ENCODE results near the gene HOXC9. TPM values are rescaled to one million over a fixed set of nuclear protein-coding genes. Genes with fewer than 3 reads are reported as not detected.

Gene HOXC9
- total RNA-seq, 2 donors from 2014 or later = not detected

DNA sequence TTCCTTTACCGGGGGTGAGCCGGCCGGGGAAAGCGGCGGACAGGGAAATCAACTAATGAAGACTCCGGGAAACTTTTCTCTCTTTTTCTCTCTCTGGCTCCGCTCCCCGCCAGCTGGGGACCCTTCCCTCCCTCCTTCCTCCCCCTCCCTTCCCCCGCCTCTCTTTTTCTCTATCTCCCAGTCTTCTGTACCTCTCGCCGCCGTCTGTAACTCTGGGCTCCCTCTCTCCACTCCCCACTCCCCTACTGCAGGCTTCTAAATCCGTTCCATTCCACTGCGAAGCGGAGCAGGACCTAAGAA, 33.9 kb upstream of the HOXC9 start:
- Histone ChIP-seq H3K36me3 (no peaks in the 10 kb centered on the region), H3K27me3 (peaks cover 73 to 87% of the 10 kb centered on the region in 2 donors), H3K4me3 (no peak overlapping the region), H3K27ac (no peak overlapping the region), H3K4me1 (peaks cover 0 to 15% of the 10 kb centered on the region in 2 donors), H3K9me3 (no peaks in the 10 kb centered on the region)
- TF ChIP-seq, protein P1, sequence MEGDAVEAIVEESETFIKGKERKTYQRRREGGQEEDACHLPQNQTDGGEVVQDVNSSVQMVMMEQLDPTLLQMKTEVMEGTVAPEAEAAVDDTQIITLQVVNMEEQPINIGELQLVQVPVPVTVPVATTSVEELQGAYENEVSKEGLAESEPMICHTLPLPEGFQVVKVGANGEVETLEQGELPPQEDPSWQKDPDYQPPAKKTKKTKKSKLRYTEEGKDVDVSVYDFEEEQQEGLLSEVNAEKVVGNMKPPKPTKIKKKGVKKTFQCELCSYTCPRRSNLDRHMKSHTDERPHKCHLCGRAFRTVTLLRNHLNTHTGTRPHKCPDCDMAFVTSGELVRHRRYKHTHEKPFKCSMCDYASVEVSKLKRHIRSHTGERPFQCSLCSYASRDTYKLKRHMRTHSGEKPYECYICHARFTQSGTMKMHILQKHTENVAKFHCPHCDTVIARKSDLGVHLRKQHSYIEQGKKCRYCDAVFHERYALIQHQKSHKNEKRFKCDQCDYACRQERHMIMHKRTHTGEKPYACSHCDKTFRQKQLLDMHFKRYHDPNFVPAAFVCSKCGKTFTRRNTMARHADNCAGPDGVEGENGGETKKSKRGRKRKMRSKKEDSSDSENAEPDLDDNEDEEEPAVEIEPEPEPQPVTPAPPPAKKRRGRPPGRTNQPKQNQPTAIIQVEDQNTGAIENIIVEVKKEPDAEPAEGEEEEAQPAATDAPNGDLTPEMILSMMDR (IDR thresholded peaks at IDR 0.05) = no peak
- no peak for DNase-seq (ENCODE audit: low spot score)

DNA sequence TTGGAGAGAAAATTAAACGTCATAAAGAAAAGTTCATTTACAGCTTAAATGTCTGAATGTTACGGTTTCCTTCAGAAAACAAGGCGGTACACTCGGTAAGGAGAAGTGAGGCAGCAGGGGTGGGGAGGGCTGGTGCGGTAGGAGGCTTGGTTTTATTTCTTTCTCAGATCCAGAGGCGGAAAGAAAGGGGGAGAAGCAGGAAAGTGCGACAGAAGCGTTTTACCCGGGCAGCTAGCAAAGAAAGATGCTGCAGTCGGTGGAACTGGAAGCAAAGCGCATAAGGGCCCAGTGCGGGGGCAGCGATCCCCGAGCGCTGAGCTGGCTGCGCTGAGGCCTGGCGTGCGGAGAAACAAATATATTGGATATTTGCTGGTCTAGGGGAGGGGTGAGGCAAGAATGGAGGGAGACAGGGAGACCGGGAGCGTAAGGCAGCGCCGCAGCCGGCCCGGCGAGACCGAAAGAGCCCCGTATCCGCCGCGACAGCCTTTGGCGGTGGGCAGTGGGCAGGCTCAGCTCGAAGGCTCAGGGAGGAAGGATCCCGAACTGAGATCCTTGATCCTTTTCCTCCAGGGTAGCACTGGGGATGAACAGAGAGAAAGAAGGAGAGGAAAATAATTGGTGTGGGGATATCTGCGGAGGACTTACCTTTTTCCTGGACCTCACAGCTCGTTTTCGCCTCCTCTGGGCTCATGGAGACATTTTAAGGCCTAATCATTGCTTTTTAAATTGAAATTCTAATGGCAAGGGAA, 33.4 kb upstream of the HOXC9 start:
- H3K27ac ChIP-seq = no peak overlapping the region
- H3K36me3 ChIP-seq = no peaks in the 10 kb centered on the region
- TF ChIP-seq, protein P1 (IDR thresholded peaks at IDR 0.05) = no peak
- H3K4me3 ChIP-seq = no peak overlapping the region
- H3K9me3 ChIP-seq = no peaks in the 10 kb centered on the region
- peaks cover 68 to 84% of the 10 kb centered on the region in 2 donors for H3K27me3 ChIP-seq
- H3K4me1 ChIP-seq = peaks cover 0 to 10% of the 10 kb centered on the region in 2 donors
- no peak for DNase-seq (ENCODE audit: low spot score)

DNA sequence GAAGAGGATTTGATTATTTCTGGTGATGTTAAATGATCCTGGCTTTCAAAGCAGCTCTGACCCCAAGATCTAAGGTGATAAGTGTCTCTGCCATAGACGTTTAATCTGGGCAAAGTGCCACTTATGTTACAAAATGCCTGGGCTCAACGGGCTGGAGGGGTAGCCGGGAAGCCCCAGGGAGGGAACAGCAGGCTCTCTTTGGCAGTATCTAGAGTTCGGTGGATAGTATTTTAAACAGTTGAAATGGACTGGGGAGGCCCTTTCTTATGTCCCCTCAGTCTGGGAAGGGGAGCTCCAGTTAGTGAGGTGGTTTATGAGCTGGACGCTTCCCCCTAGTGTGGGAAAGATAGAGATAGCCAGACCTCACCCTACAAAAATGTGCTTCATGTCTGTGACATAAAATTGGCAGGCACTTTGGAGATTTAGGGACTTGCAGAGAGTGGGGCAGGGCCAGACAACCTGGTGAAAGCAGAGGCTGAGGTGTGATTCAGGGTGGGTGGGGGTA, 32.5 kb upstream of the HOXC9 start:
- no peak for DNase-seq (ENCODE audit: low spot score)
- Histone ChIP-seq H3K36me3 (no peaks in the 10 kb centered on the region), H3K4me1 (peaks cover 0 to 9% of the 10 kb centered on the region in 2 donors), H3K4me3 (no peak overlapping the region), H3K27ac (no peak overlapping the region), H3K27me3 (peaks cover 64 to 85% of the 10 kb centered on the region in 2 donors), H3K9me3 (no peaks in the 10 kb centered on the region)
- TF ChIP-seq, protein P1 (IDR thresholded peaks at IDR 0.05) = no peak

DNA sequence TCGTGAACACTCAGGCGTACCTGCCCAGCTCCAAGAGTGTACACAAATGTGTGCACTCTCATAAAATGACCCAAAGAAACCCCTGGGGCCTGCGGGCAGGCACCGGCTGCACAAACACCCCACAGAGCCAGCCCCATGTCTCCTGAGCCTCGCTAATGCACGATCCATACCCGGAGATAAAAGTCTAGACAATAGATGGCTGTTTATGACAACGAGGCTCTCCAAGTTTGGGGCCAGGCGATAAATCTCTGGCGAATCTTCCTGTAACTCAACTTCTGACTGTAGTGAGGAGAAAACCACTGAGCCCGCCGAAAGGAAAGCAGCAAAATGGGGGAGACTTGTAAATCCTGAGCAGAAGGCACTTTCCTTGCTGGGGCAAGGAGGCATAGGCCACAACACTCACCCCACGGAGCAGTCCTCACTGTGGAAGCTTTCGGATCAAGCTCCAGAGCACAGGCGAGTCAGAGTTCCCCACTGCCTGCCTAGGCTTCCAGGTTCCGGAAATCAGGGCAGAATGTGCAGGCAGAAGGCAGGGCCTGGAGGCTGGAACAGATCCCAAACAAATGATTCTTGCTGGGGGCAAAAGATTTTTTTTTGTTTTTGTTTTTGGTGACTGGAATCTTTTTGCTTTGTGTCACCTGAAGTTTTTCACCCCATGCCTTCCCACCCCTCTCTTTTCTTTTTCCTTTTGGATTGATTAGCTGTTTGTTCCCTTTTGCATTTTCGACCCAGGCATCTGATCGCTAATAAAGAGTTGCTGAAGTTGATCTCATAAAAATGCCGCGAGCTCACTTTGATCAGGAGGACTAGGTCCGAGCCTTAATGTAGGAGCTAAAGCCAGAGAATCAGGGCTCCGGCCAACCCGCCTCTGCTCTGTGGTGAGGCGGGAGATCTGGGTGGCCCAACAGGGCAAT, 31.5 kb upstream of the HOXC9 start:
- H3K27ac ChIP-seq = no peak overlapping the region
- H3K36me3 ChIP-seq = no peaks in the 10 kb centered on the region
- TF ChIP-seq, protein P1 (IDR thresholded peaks at IDR 0.05) = no peak
- DNase-seq (ENCODE audit: low spot score) = no peak
- peaks cover 65 to 86% of the 10 kb centered on the region in 2 donors for H3K27me3 ChIP-seq
- H3K4me3 ChIP-seq = no peak overlapping the region
- peaks cover 0 to 15% of the 10 kb centered on the region in 2 donors for H3K4me1 ChIP-seq
- H3K9me3 ChIP-seq = no peaks in the 10 kb centered on the region

DNA sequence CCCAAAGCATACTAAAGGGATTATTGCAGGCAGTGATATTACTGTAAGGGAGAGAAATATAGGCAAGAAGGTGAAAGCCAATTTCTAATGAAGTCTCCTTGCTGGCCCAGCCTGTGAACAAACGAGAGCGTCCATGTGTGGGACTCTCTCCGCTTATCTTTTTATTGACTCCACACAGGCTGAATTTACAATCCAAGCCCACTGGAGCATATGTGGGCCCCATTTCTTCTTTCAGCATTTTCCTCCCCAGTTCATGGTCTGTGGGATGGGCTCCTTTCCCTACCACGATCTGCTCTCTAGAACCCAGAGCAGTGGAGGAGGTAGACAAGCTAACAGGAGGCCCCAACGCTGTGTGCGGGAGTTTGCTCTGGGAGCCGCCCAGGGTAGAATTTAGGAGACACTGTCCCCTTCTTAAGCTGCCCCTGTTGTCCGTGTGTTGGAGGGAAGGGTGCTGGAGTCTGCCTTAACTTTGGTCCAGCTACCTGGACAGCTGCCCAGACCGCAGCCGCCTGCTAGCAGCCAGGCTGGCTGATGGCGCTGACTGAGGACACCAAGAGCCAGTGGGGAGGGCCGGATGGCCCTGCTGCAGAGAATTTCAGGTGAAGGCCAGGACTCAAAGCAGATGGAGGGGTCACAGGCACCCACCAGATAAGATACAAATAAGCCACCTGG, 30.2 kb upstream of the HOXC9 start:
- Histone ChIP-seq H3K4me1 (peaks cover 0 to 28% of the 10 kb centered on the region in 2 donors), H3K4me3 (no peak overlapping the region), H3K27me3 (peaks cover 66 to 91% of the 10 kb centered on the region in 2 donors), H3K27ac (no peak overlapping the region), H3K36me3 (no peaks in the 10 kb centered on the region), H3K9me3 (no peaks in the 10 kb centered on the region)
- DNase-seq (ENCODE audit: low spot score) = no peak
- TF ChIP-seq, protein P1 (IDR thresholded peaks at IDR 0.05) = no peak
